HEK293 (cell line): Measurements from ENCODE around the gene FAM193B.
A peak's percentile ranks its signal among the peaks of the same experiment; 100 is the strongest.

Source experiments
- CTCF ChIP-seq: fragments of 450-650 bp; formaldehyde crosslinking; IDR thresholded peaks from 2 replicates; pipeline ENCODE4 v1.5.1; 2016; ENCODE audit warnings: missing biosample characterization, missing genetic modification characterization
- EGR2 ChIP-seq: fragments of 450-650 bp; formaldehyde crosslinking; IDR thresholded peaks from 2 replicates; pipeline ENCODE4 v1.5.1; 2016; ENCODE audit warnings: low read depth, missing biosample characterization, missing genetic modification characterization
- GLIS1 ChIP-seq: fragments of 450-650 bp; formaldehyde crosslinking; IDR thresholded peaks from 2 replicates; pipeline ENCODE4 v1.5.1; 2016; ENCODE audit warnings: missing biosample characterization, missing genetic modification characterization
- KLF10 ChIP-seq: fragments of 450-650 bp; IDR thresholded peaks from 2 replicates; pipeline ENCODE4 v1.5.1; 2018; ENCODE audit warnings: missing biosample characterization, mild to moderate bottlenecking, missing genetic modification characterization
- KLF16 ChIP-seq: fragments of 450-650 bp; formaldehyde crosslinking; IDR thresholded peaks from 2 replicates; pipeline ENCODE4 v1.5.1; 2017; ENCODE audit warnings: missing biosample characterization, missing genetic modification characterization
- MYNN ChIP-seq: fragments of 450-650 bp; formaldehyde crosslinking; IDR thresholded peaks from 2 replicates; pipeline ENCODE4 v1.5.1; 2016; ENCODE audit warnings: missing biosample characterization, missing genetic modification characterization, borderline replicate concordance
- PATZ1 ChIP-seq: fragments of 450-650 bp; formaldehyde crosslinking; IDR thresholded peaks from 2 replicates; pipeline ENCODE4 v1.5.1; 2016; ENCODE audit warnings: missing biosample characterization, missing genetic modification characterization
- PRDM2 ChIP-seq: fragments of 450-650 bp; formaldehyde crosslinking; IDR thresholded peaks from 2 replicates; pipeline ENCODE4 v1.5.1; 2016; ENCODE audit warnings: missing biosample characterization, missing genetic modification characterization, borderline replicate concordance
- SCRT1 ChIP-seq: fragments of 450-650 bp; formaldehyde crosslinking; IDR thresholded peaks from 2 replicates; pipeline ENCODE4 v1.5.1; 2016; ENCODE audit warnings: missing biosample characterization, missing genetic modification characterization, borderline replicate concordance
- TCF7L2 ChIP-seq: IDR thresholded peaks from 2 replicates; pipeline ENCODE4 v1.6.1; 2011; ENCODE audit warnings: low read depth, mild to moderate bottlenecking, inconsistent platforms, low read length, moderate library complexity, borderline replicate concordance
- YY1 ChIP-seq: fragments of 450-650 bp; formaldehyde crosslinking; IDR thresholded peaks from 2 replicates; pipeline ENCODE4 v1.5.1; 2018; ENCODE audit warnings: missing biosample characterization, missing genetic modification characterization
- ZFP37 ChIP-seq: fragments of 450-650 bp; formaldehyde crosslinking; IDR thresholded peaks from 2 replicates; pipeline ENCODE4 v1.5.1; 2016; ENCODE audit warnings: missing biosample characterization, missing genetic modification characterization
- ZNF10 ChIP-seq: fragments of 450-650 bp; formaldehyde crosslinking; IDR thresholded peaks from 2 replicates; pipeline ENCODE4 v1.5.1; 2017; ENCODE audit warnings: missing biosample characterization, missing genetic modification characterization
- ZNF175 ChIP-seq: fragments of 450-650 bp; formaldehyde crosslinking; IDR thresholded peaks from 2 replicates; pipeline ENCODE4 v1.5.1; 2016; ENCODE audit warnings: missing biosample characterization, missing genetic modification characterization
- ZNF184 ChIP-seq: fragments of 450-650 bp; IDR thresholded peaks from 2 replicates; pipeline ENCODE4 v1.5.1; 2018; ENCODE audit warnings: missing biosample characterization, mild to moderate bottlenecking, missing genetic modification characterization
- ZNF274 ChIP-seq, 2 experiments: fragments of 200-500 bp in 1 of 2; fragments of 450-650 bp in 1 of 2; sonication (Bioruptor generic) in 1 of 2; formaldehyde crosslinking in 1 of 2; IDR thresholded peaks; 2 replicates each; pipeline versions ENCODE4 v1.5.1 to v1.6.1; 2014 to 2016; ENCODE audit warnings: borderline replicate concordance in 1 of 2, inconsistent platforms in 1 of 2, low read length in 1 of 2, missing biosample characterization in 1 of 2, missing genetic modification characterization in 1 of 2
- ZNF350 ChIP-seq: fragments of 450-650 bp; formaldehyde crosslinking; IDR thresholded peaks from 2 replicates; pipeline ENCODE4 v1.5.0; 2017; ENCODE audit warnings: missing biosample characterization, mild to moderate bottlenecking, missing genetic modification characterization
- ZNF366 ChIP-seq: fragments of 450-650 bp; formaldehyde crosslinking; conservative IDR thresholded peaks from 2 replicates; pipeline ENCODE4 v1.5.1; 2016; ENCODE audit warnings: missing biosample characterization, missing genetic modification characterization
- ZNF416 ChIP-seq: fragments of 450-650 bp; formaldehyde crosslinking; IDR thresholded peaks from 2 replicates; pipeline ENCODE4 v1.5.1; 2016; ENCODE audit warnings: missing biosample characterization, missing genetic modification characterization
- ZNF629 ChIP-seq: fragments of 450-650 bp; formaldehyde crosslinking; IDR thresholded peaks from 2 replicates; pipeline ENCODE4 v1.5.1; 2017; ENCODE audit warnings: missing biosample characterization, missing genetic modification characterization
- ZNF639 ChIP-seq: fragments of 450-650 bp; formaldehyde crosslinking; IDR thresholded peaks from 2 replicates; pipeline ENCODE4 v1.5.1; 2016; ENCODE audit warnings: missing biosample characterization, missing genetic modification characterization
- ZNF658 ChIP-seq: fragments of 450-650 bp; formaldehyde crosslinking; IDR thresholded peaks from 2 replicates; pipeline ENCODE4; 2016; ENCODE audit warnings: missing biosample characterization, missing genetic modification characterization
- TF ChIP-seq, protein P1 (sequence below): fragments of 450-650 bp; formaldehyde crosslinking; IDR thresholded peaks from 2 replicates; pipeline ENCODE4 v1.5.1; 2016; ENCODE audit warnings: missing biosample characterization, missing genetic modification characterization

FAM193B gene

GRCh38 chr5:177494346-177495195 lies 59.8 kb downstream of the FAM193B start (continued):
- TF ChIP-seq PATZ1 (peak; percentile 59), ZNF10 (tag by site-specific recombination) (no peak), MYNN (tag by site-specific recombination) (no peak), ZNF639 (tag by site-specific recombination) (0 out of 2 replicates have a peak, but pooled peaks have one; percentile 46), KLF10 (tag by site-specific recombination) (peak; percentile 71), CTCF (tag by site-specific recombination) (peak; percentile 60; the same call in 1 of the 2 replicates), PRDM2 (tag by site-specific recombination) (no peak), ZFP37 (no peak), GLIS1 (tag by site-specific recombination) (peak; percentile 76), ZNF175 (tag by site-specific recombination) (no peak), ZNF658 (tag by site-specific recombination) (no peak), EGR2 (tag by site-specific recombination) (peak; percentile 62), ZNF274 (IDR thresholded peaks at IDR 0.05; ENCODE audit: low read length) (no peak), ZNF274 (tag by site-specific recombination; IDR thresholded peaks at IDR 0.05; ENCODE audit: borderline replicate concordance) (no peak), ZNF184 (no peak), YY1 (tag by site-specific recombination) (no peak), KLF16 (tag by site-specific recombination) (peak; percentile 89), ZNF416 (tag by site-specific recombination) (no peak), ZNF350 (no peak), SCRT1 (tag by site-specific recombination) (no peak), TCF7L2 (no peak), ZNF366 (tag by site-specific recombination) (peak; percentile 87), ZNF629 (tag by site-specific recombination) (peak; percentile 50)
- TF ChIP-seq, protein P1, sequence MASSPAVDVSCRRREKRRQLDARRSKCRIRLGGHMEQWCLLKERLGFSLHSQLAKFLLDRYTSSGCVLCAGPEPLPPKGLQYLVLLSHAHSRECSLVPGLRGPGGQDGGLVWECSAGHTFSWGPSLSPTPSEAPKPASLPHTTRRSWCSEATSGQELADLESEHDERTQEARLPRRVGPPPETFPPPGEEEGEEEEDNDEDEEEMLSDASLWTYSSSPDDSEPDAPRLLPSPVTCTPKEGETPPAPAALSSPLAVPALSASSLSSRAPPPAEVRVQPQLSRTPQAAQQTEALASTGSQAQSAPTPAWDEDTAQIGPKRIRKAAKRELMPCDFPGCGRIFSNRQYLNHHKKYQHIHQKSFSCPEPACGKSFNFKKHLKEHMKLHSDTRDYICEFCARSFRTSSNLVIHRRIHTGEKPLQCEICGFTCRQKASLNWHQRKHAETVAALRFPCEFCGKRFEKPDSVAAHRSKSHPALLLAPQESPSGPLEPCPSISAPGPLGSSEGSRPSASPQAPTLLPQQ, result peak; percentile 98
